Ecto neural progenitor cell (in vitro differentiated cells): ENCODE data around the gene PTCD1.
"Not testable (repeated sequence)": the region's sequence is repeated elsewhere in the genome, so short reads cannot be mapped to it uniquely, and the experiment has no call there.

Experiments used
- DNase-seq: peaks from one replicate; pipeline ENCODE4 v3.0.0-alpha.2; 2018; ENCODE audit warnings: low spot score

The PTCD1 gene

DNA sequence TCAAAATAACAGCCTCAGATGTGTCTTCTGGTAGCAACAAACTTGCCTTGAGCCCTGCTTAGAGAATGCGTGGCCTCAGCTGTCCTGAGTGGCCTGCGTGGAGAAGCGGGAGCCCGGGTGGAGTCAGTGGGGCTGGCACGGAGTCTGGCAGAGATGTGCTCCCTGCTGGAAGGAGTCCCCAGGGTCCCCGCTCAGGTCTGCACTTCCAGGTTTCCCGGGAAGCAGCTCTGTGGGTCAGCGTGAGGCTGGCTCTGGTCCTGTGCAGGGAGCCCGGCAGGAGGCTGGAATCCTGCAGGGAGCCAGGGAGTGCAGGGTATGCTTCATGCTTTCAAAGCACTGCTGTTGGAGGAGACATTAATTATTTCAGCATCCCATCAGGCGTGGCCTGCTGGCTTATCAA, 10.3 kb upstream of the PTCD1 start:
- DNase-seq = no peak

DNA sequence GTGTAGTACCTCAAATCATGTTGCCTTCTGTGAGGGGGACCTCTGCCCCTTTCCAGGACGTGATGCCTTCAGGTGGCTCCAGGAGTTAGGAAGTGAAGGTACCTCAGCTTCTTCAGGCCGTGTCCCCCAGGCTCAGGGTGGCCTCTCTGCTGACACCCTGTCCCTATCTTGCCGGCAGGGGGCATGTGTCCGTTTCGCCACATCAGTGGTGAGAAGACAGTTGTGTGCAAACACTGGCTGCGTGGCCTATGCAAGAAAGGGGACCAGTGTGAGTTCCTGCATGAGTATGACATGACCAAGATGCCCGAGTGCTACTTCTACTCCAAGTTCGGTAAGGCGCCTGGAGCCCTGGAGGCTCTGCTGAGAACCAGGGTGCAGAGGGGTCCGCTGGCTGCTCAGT, 9.3 kb upstream of the PTCD1 start:
- no peak for DNase-seq

DNA sequence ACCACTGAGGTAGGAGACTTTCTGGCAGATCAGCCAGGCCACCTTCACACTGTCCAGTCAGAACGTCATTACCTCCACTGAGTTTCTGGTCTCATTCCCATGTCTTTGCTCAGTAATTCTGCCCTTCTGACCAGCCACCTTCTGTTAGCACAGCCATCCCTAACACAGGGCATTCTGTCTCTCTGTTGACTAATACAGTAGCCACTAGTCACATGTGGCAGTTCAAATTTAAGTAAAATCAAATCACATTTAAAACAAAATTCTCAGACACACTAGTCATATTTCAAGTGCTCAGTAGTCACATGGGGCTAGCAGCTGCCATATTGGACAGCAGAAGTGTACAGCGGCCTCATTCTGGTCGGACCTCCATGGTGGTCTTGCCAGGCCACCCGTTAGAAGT, 7.5 kb upstream of the PTCD1 start:
- no peak for DNase-seq

DNA sequence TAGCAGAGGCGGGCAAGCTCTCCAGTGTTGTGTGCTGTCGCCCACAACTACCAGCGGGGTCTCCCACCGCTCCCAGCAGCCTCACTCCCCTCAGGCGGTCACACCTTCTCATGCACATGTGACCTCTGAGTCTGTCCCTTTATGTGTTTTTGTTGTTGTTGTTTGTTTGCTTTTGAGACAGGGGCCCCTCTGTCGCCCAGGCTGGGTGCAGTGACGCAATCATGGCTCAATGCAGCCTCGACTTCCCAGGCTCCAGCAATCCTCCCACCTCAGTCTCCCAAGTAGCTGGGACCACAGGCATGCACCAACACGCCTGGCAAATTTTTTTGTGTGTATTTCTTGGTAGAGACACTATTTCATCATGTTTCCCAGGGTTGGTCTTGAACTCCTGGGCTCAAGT, 1.6 kb upstream of the PTCD1 start:
- no peak for DNase-seq

DNA sequence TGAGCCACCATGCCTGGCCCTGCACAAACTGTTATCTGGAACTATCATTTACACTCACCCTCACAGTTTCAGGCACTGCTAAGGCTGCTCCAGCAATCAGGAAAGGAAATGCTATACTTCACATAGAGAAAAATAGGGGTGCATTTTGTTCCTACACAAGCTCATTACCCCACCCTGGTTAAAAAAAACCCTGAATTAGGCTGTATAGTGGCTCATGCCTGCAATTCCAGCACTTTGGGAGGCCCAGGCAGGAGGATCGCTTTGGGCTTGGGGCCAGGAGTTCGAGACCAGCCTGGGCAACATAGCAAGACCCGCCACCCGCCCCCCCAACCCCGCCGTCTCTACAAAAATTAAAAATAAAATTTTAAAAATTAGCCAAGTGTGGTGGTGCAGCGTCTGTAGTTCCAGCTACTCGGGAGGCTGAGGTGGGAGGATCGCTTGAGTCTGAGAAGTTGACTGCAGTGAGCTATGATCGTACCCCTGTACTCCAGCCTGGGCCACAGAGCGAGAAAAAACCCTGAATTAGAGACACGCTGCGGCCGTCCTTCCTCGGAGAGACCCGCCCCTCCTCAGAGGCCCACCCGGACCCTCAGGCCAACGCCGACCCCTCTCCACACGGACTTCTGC, 539 bp downstream of the PTCD1 start:
- no peak for DNase-seq

DNA sequence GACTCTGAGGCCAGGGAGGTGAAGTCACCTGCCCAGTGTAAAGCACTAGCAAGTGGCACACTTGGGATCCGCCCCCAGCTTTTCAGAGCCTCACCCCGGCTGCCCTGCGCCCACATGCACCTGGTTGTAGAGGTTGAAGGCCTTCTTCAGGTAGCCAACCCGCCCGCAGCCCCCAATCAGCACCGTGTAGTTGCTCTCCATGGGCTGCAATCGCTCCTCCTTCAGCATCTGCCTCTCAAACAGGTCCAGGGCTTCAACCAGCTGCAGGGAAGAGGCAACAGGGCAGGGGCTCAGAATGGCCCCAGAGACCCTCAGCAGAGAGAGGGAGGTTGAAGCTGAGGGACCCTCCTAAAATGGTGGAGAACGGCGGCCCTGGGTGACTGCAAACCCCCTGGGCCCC, 5.4 kb downstream of the PTCD1 start:
- DNase-seq = no peak

DNA sequence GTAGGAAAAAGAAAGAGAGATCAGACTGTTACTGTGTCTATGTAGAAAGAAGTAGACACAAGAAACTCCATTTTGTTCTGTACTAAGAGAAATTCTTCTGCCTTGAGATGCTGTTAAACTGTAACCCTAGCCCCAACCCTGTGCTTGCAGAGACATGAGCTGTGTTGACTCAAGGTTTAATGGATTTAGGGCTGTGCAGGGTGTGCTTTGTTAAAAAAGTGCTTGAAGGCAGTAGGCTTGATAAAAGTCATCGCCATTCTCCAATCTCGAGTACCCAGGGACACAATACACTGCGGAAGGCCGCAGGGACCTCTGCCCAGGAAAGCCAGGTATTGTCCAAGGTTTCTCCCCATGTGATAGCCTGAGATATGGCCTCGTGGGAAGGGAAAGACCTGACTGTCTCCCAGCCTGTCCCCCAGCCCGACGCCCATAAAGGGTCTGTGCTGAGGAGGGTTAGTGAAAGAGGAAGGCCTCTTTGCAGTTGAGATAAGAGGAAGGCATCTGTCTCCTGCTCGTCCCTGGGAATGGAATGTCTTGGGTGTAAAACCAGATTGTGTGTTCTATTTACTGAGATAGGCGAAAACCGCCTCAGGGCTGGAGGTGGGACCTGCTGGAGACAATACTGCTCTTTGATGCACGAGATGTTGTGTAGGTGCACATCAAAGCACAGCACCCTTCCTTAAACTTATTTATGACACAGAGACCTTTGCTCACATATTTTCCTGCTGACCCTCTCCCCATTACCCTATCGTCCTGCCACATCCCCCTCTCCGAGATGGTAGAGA, 6.7 kb downstream of the PTCD1 start:
- DNase-seq = not testable (repeated sequence)

DNA sequence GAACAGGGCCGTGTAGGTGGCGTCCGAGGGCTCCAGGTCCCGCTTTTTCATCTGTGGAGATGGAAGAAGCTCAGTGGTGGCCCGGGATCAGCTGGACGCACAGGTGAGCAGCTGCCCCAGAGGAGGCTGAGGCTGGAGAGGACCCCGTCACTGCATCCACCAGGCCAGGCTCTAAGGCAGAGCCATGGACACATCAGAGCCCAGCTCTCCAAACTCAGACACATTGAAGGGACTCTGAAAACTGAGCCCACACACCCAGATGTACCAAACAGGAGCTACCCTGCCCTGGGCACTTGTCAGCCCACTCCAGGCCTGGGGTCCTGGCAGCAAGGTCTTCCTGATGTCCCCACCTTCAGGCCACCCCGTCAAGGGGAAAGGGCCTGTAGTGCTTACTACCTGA, 8.8 kb downstream of the PTCD1 start:
- no peak for DNase-seq

DNA sequence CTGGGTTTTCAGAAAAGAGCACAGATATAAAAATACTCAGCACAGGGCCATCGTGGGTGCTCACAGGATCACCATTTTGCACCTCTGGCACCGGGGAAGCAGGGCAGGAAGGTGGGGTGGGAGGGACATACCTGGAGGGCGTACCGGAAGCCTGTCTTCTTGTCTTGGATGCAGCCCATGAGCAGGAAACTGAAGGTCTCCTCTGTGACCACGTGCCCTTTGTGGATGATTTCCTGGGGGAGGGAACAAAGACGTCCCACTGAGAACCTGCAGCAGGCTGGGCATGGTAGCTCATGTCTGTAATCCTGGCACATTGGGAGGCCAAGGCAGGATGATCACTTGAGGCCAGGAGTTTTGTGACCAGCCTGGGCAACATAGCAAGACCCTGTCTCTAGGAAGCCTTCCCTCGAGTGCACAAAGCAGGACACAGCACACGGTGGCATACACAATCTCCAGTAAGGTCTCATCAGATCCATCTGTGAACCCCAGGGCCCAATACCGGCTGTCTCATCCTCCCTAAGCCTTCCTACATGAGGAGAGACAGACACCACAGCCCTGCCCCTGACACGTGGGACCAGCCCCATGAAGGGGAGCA, 9.5 kb downstream of the PTCD1 start:
- no peak for DNase-seq

DNA sequence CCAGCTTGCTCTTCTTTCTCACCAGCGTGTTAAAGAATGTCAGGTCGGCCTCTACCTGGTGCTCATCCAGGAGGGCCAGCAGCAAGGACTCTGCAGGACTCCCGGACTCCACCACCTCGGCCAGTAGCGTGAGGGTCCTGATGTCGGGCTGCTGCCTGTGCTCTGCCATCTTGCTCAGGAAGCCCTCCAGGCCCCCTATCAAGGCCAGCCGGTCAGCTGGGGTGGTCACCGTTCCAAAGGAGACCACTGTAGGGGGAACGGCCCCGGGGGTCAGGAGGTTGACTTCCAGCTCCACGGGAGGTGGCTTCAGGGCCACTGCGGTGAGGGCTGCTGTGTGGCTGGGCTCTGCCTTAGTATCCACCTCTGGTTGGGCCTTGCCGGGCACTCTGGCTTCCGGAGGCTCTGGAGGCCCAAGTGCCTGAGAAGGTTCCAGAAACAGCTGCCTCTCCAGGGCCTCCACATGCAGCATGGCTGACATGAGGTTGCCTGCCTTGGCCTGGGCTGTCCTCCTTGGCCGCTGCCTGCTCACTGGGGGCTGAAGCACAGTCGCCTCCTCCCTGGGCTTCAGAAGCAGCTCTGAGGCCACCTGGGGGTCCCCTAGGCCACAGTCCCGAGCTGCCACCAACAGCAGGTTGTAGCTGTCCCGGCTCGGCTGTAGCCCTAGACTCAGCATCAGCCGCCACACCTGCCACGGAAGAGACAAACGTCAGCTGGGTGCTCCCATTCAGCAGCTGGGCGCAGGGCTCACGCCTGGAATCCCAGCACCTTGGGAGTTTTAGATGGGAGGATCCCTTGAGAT, 13.5 kb downstream of the PTCD1 start:
- no peak for DNase-seq

DNA sequence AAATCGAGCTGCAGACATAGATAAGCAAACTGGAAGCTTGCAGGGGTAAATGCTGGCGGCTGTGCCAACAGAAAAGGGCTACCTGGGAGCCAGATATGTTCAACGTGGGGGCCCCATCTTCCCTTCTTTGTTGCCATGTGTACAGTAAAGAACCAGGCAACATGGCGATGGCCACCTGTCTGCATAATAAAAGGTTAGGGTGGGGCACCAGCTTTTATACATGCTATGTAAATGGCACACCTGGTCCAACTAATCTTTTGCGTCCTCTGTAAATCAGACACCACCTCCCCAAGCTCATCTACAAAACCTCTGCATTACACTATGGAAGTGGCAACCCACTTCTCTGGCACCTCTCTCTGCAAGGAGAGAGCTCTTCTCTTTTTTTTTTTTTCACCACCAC, 16.0 kb downstream of the PTCD1 start:
- no peak for DNase-seq

DNA sequence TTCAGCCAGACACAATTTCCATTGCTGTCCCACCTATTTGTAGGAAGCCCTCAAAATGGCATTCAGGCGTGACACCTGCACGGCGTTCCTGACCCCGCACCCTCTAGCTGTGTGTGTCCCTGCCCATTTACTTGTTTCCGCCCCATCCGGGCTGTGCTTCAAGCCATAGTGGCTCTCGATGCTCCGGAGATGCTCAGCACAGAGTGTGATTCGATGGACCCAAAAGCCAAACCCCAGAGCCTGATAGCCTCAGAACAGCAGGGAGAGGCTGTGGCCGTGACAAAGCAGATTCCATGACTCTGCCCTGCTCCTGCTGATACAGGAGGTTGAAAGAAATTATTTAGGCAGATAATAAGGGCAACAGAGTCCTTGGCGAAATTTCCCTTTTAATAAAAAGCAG, 16.4 kb downstream of the PTCD1 start:
- DNase-seq = no peak

DNA sequence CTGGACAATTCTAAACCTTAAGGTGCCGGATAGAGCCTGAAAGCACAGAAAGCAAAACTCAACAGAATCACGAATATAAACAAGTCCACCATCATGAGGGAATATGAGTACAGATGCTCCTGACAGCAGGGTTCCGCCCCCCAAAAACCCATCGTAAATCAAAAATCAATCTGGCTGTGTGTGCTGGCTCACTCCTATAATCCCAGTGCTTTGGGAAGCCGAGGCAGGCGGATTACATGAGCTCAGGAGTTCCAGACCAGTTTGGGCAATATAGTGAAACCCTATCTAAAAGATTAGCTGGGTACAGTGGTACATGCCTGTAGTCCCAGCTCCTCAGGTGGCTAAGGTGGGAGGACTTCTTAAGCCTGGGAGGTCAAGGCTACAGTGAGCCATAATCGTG, 17.6 kb downstream of the PTCD1 start:
- no peak for DNase-seq

DNA sequence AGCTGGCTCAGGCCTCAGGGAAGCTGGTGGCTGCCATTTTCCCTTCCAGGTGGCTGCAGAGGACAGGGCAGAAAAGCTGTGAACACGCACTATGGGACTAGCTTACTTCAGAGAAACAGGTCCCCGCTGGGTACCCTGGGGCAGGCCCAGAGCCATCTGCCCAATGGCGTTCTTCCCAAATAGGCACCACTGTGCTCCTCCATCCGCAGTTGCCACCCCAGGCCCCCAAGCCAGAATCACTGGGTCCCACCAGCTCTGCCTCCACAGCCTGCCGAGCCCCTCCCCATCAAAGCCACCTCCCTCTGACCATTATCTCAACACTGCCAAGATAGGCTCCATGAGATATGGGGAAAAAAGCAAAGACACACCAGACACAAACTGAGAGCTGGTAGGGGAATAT, 18.4 kb downstream of the PTCD1 start:
- DNase-seq = no peak

DNA sequence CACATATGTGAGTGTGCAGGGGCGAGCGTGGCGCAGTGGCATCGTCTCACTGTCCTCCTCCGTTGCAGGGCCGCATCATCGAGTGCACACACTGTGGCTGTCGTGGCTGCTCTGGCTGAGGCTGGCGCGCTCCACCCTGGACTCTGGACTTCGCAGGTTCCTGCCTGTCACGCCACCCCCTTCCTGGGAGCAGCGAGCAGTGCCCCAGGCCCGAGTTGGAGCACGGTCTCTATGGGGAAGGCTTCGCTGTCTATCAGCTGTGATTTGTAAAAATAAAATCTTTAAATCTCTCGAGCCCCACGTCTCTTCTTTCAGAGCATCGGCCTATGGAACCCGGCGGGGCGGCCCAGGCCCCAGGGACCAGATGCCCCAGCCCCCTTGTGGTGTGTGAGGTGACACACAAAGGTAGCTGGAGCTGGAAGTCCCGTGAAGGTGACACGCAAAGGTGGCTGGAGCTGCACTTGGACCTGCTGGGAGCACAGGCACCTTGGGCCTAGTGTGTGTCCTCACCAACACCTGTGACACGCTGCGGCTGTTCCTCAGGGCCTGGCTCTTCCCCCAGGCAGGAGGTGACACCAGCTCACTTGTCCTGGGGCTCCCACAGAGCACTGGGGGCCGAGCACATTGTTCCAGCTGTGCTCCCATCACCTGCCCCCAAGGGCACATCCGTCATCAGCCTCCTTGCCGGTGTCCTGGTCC, 19.1 kb downstream of the PTCD1 start:
- DNase-seq = no peak

DNA sequence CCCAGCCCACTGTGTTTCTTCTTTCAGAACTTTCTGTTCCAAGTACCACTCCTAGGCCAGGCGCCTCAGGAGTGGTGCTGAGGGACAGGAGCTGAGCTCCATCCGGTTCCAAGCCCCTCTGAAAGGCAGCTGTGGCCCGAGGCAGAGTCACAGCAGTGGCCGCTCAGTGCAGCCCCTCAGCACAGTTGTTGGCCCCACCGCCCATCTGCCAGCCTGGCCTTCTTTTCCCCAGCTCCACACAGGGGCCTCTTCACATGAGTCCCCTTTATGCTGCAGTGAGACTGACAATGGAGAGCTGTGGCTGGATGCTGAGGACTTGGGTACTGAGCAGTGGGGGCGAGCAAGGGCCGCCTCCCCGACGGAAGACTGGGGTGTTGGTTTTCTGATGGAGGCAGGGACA, 20.3 kb downstream of the PTCD1 start:
- DNase-seq = no peak

DNA sequence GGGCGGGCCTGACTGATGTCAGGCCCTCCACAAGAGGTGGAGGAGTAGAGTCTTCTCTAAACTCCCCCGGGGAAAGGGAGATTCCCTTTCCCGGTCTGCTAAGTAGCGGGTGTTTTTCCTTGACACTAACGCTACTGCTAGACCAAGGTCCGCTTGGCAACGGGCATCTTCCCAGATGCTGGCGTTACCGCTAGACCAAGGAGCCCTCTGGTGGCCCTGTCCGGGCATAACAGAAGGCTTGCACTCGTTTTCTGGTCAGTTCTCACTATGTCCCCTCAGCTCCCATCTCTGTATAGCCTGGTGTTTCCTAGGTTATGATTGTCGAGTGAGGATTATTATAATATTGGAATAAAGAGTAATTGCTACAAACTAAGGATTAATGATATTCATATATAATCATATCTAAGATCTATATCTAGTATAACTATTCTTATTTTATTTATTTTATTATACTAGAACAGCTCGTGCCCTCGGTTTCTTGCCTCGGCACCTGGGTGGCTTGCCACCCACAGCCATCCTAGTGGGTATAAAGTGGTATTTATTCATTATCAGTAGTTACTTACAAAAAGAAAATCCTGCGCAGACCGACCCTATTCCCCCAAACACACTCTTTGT, 23.0 kb downstream of the PTCD1 start:
- DNase-seq = not testable (repeated sequence)

DNA sequence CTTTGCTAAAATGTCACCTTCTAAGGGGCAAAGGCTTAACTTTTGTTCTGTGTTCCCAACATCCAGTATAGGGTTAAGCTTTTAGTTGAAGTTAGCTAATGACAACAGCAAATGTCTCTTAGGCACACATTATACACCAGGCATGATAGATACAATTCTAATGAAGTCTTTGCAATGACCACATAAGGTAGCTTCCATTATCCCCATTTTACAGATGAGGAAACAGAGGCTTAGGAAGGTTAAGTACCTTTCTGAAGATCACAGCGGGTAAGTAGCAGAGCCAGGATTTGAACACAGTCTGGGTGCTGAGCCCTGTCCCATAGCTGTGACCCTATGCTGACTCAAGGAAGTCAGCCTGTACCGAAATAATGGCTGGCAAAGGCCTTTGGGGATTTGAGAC, 28.0 kb downstream of the PTCD1 start:
- DNase-seq = no peak

DNA sequence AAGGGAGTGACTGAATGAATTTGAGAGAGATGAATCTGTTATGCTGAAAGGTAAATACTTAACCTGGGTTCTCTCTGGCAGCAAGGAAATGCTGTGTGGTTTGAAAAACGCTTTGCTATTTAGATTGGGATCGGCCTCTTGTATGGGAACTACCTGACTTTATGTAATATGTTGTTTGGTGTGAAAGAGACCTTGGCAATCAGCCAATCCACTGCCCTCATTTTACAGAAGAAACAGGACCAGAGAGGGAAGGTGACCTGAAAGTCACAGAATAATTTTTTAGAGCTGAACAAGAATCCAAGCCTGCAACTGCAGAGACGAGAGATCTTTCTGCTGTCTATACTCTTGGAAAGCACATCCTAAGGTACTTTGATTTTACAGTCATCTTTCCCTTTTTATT, 28.8 kb downstream of the PTCD1 start:
- DNase-seq = no peak

DNA sequence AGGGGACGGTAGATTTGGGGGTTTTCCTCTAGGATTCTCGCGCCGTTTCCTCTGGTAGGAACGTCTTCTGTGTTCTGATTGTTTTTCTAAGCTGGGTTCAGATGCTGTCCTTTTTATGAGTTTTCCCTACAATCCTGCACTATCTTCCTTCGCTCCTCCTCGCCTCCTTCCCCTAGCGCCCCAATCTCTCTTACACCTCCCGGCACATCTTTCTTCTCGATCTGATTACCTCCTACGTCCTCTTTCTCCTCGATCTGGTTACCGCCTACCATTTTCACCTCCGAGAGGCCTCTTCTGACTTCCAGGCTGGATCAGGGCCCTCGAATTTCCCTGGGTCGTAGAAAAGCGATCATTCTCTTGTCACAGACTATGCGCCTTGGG, 29.4 kb downstream of the PTCD1 start:
- no peak for DNase-seq

DNA sequence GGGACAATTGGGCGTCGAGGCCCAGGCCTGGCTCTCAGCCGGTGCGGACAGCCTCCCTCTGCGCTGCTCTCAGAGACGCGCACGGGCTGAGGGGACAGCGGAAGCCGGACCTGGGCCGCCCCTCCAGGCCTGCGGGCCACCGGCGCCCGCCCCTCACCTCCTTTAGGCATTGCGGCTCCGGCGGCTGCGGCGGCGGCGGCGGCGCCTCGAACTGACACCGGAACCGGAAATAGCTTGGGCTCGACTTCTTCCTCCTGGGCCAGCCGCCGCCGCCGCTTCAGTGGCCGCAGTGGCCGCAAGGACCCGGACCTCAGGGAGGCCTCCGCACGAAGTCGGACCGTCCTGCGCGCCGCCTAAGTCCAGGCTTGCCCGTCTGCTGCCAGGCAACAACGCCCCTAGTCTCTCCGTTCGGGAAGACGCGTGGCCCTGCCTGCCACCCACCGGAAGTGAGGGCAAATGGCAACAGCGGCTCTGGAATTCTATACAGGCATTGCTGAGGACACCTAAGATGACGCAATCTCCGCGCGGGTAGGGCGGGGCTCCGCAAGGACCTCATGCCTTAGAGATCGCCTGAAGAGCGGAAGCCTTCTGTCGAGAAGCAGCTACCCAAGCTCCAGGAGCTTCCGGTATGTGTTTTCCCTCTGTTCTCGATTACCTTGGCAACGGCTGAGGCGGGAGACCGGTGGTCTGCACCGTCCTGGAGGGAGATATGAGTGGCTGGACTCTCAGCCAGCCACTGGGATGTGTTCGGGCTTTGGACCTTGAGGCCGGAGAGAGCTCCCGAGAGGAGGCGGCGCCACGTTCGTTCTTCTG, 30.0 kb downstream of the PTCD1 start, which contains the start of the genes BUD31 and PDAP1:
BUD31 (plus strand) TSS at position 591 of the 813 bp plus-strand sequence. CDS start 2,124 bp downstream, outside the sequence.
PDAP1 (minus strand) TSS at position 219 of the 813 bp plus-strand sequence; CDS start at position 170, 49 bp downstream.
- peak; percentile 94 for DNase-seq
